ENCODE results near the gene HNF4A. TPM values are rescaled to one million over a fixed set of nuclear protein-coding genes. Genes with fewer than 3 reads are reported as not detected.

The HNF4A gene
- total and polyA plus RNA-seq, 2 of the 13 experiments (the other 11 are each of a cell fraction or from before 2014, with no cell fraction given), result 80.9 to 169 TPM

DNA sequence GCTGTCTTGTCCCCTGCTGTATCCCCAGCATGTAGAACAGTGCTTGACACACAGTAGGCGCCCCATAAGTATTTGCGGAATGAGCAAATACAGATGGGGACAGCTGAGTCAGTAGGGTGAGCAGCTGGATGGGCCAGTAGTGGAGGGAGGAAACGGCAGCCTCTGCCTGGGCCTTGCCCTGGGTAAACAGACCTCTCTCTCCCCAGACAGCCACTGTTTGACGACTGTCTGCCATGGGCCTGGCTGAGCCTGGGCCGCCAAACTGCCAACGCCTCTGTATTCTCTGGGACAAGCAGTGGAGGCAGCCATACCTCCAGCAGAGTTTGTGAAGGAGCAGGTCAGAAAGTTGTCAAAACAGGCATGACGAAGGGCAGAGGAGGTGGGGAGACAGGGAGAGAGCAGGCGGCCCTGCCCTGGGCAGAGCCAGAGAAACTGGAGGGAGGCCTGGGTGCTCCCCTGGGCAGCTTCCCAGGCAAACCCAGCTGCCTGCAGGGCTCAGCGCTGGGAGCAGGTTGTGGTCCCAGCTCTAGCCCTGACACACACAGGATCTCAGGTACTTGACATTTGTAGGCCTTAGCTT is 15.2 kb downstream of the HNF4A start (continued):
- TF ChIP-seq, protein P1, sequence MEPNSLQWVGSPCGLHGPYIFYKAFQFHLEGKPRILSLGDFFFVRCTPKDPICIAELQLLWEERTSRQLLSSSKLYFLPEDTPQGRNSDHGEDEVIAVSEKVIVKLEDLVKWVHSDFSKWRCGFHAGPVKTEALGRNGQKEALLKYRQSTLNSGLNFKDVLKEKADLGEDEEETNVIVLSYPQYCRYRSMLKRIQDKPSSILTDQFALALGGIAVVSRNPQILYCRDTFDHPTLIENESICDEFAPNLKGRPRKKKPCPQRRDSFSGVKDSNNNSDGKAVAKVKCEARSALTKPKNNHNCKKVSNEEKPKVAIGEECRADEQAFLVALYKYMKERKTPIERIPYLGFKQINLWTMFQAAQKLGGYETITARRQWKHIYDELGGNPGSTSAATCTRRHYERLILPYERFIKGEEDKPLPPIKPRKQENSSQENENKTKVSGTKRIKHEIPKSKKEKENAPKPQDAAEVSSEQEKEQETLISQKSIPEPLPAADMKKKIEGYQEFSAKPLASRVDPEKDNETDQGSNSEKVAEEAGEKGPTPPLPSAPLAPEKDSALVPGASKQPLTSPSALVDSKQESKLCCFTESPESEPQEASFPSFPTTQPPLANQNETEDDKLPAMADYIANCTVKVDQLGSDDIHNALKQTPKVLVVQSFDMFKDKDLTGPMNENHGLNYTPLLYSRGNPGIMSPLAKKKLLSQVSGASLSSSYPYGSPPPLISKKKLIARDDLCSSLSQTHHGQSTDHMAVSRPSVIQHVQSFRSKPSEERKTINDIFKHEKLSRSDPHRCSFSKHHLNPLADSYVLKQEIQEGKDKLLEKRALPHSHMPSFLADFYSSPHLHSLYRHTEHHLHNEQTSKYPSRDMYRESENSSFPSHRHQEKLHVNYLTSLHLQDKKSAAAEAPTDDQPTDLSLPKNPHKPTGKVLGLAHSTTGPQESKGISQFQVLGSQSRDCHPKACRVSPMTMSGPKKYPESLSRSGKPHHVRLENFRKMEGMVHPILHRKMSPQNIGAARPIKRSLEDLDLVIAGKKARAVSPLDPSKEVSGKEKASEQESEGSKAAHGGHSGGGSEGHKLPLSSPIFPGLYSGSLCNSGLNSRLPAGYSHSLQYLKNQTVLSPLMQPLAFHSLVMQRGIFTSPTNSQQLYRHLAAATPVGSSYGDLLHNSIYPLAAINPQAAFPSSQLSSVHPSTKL (CRISPR knock-in tag; IDR thresholded peaks at IDR 0.05), result peak; percentile 93
- TF ChIP-seq SRSF4 (IDR thresholded peaks at IDR 0.05; ENCODE audit: low read depth, low read length, poor library complexity, severe bottlenecking) (no peak), MEF2D (CRISPR knock-in tag; IDR thresholded peaks at IDR 0.05) (peak; percentile 41), SMARCC2 (IDR thresholded peaks at IDR 0.05) (no peak), NFE2L2 (IDR thresholded peaks at IDR 0.05; ENCODE audit: low read length) (no peak), UBTF (CRISPR knock-in tag; IDR thresholded peaks at IDR 0.05) (peak; percentile 93), ZNF713 (CRISPR knock-in tag; IDR thresholded peaks at IDR 0.05) (no peak; the same call in 1 of the 2 replicates), CAMTA2 (CRISPR knock-in tag; IDR thresholded peaks at IDR 0.05; ENCODE audit: borderline replicate concordance) (no peak), ZNF646 (CRISPR knock-in tag; IDR thresholded peaks at IDR 0.05) (no peak)
- TF ChIP-seq, protein P2, sequence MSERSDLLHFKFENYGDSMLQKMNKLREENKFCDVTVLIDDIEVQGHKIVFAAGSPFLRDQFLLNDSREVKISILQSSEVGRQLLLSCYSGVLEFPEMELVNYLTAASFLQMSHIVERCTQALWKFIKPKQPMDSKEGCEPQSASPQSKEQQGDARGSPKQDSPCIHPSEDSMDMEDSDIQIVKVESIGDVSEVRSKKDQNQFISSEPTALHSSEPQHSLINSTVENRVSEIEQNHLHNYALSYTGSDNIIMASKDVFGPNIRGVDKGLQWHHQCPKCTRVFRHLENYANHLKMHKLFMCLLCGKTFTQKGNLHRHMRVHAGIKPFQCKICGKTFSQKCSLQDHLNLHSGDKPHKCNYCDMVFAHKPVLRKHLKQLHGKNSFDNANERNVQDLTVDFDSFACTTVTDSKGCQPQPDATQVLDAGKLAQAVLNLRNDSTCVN (CRISPR knock-in tag; IDR thresholded peaks at IDR 0.05; ENCODE audit: borderline replicate concordance), result peak; percentile 58; the same call in 1 of the 2 replicates
- TF ChIP-seq, protein P3, sequence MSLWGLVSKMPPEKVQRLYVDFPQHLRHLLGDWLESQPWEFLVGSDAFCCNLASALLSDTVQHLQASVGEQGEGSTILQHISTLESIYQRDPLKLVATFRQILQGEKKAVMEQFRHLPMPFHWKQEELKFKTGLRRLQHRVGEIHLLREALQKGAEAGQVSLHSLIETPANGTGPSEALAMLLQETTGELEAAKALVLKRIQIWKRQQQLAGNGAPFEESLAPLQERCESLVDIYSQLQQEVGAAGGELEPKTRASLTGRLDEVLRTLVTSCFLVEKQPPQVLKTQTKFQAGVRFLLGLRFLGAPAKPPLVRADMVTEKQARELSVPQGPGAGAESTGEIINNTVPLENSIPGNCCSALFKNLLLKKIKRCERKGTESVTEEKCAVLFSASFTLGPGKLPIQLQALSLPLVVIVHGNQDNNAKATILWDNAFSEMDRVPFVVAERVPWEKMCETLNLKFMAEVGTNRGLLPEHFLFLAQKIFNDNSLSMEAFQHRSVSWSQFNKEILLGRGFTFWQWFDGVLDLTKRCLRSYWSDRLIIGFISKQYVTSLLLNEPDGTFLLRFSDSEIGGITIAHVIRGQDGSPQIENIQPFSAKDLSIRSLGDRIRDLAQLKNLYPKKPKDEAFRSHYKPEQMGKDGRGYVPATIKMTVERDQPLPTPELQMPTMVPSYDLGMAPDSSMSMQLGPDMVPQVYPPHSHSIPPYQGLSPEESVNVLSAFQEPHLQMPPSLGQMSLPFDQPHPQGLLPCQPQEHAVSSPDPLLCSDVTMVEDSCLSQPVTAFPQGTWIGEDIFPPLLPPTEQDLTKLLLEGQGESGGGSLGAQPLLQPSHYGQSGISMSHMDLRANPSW (CRISPR knock-in tag; IDR thresholded peaks at IDR 0.05; ENCODE audit: borderline replicate concordance), result peak; percentile 24; the same call in 1 of the 2 replicates
